Astrocyte of the hippocampus (primary cell): ENCODE data around the gene ASF1B.
"Not testable (repeated sequence)": the region's sequence is repeated elsewhere in the genome, so short reads cannot be mapped to it uniquely, and the experiment has no call there.

Source experiments
- DNase-seq: peaks from one replicate; pipeline ENCODE4 v3.0.0; 2011; ENCODE audit warnings: low read depth, low spot score

The ASF1B gene

GRCh38 chr19:14136509-14137281 is at the start of gene ASF1B:
TSS of gene ASF1B (minus strand) at chr19:14136589. CDS start at chr19:14136456, 133 bp downstream.
- peak; percentile 100 for DNase-seq

DNA sequence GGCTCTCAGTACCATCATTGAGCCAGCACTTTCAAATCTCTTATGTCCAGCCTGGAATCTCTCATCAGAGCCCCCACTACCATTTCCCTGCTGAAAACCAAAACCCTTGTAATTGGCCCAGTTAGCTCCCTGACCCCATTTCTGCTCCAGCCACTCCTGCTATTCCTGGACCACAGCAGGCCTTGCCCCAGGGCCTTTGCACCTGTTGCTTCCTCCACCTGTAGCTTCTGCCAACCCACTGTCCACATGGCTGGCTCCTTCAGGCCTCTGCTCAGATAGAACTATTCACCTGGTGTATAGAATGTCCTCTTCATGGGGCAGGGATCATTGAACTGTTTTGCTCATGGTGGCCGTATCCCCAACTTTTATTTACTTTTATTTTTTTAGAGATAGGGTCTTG is 49.3 kb upstream of the ASF1B start:
- not testable (repeated sequence) for DNase-seq

GRCh38 chr19:14185158-14185557 is 48.8 kb upstream of the ASF1B start:
- no peak for DNase-seq

DNA sequence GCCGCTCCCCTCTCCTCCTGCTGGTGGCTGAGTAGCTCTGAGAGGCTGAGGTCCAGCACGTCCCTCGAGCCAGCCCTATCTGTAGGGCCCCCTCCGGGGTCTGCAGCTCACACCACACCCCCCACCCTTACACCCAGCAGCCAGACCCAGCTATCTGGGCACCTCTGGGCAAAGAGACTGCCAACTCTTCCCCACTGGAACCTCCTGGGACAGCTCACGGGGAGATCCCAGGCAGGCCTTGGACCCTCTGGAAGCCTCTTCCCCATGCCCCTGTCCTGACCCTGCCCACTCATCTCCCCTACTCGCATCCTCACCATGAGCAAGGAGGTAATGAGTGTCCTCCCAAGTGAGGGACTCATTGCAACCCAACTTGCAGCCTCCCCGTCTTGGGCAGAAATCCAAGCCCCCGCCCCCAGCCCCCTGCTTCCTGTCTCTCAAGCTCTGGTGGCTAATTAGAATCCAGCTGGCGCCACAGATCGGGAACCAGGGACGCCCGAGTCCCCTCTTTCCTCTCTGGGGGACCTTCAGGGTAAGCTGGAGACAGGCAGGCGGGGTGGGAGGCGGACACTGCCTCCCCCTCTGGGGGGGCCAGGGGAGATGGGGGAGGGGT is 47.5 kb upstream of the ASF1B start:
- DNase-seq: no peak

DNA sequence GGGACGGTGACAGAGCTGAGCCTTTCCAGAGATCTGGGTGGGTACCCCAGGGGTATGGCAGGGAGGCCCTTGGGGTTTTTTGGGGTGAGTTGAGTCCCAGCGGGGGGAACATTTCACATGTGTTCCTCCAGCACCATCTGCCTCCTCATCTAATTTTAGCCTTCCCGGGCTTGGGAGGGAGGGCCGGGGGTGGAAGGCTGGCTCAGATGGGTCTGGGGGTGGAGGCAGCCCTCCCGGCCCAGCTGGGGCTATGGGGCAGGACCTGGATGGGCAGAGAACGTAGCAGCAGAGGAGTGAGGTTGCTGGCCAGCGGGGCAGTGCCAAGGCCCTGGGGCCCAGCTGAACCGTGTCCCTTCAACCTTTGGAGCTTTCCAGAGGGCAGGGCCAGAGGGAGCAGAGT is 46.1 kb upstream of the ASF1B start:
- no peak for DNase-seq

- DNase-seq: no peak
Measured at GRCh38 chr19:14181906-14182305, 45.5 kb upstream of the ASF1B start.

DNA sequence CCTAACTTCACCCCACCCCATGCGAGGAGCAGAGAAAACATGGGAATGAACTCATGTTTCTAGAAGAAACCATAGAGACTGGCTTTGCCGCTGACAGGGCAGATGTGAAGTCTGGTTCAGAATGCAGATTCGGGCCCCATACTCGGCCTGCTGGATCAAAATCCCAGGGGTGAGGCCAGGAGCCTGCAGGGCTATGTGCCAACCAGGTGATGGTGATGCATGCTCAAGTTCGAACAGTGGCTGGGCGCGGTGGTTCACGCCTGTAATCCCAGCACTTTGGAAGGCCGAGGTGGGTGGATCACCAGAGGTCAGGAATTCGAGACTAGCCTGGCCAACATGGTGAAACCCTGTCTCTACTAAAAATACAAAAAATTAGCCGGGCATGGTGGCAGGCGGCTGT is 44.8 kb upstream of the ASF1B start:
- not testable (repeated sequence) for DNase-seq

GRCh38 chr19:14177496-14178074 is 41.2 kb upstream of the ASF1B start:
- no peak for DNase-seq

DNA sequence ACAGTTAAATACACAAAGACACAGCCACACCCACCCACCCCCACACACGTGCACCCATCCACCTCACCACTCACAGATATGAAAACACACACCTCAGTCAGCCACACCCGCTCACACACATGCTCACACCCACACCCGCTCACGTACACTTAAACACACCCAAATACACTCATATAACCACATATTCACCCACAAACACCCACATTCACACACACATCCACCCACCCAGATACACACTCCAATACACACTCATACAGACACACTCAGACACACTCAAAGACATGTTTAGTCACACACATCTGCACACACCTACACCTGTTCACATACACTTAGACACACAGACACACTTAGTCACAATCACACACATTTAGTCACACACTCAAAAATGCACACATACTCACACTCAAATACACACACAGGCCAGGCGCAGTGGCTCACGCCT is 39.0 kb upstream of the ASF1B start:
- no peak for DNase-seq

GRCh38 chr19:14174883-14175282 is 38.5 kb upstream of the ASF1B start:
- DNase-seq: no peak

- no peak for DNase-seq
Measured at GRCh38 chr19:14168993-14169392, 32.6 kb upstream of the ASF1B start.

DNA sequence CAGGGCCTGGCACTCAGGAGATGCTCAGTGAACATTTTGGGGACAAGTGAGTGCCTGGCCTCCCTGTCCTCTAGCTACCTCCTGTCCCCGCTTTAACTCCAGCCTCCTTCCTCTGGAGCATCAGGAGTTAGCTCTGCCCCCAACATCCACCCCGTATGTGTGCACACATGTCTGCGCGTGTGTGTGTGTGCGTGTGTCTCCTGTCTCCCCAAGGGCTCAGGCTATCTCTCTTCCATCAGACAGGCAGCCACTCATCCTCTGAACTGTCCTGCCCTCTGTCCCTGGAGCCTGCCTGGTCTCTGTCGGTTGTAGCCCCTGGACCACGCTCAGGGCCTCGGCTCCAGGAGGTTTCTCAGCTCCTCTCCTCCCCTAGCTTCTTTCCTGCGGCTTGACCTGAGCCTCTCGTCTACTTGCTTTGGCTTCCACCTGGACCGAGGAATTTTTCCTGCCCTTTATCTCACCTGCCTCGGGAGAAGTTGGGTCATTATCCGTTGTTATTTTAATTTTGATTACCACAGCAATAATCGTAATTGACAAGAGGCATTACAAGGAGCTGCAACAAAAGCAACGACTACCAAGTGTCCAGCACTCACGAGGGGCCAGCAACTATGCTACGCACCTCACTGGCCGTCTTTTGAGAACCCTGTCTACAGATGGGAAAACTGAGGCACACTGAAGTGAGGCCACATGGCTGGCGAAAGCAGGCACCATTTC is 32.0 kb upstream of the ASF1B start:
- no peak for DNase-seq

- no peak for DNase-seq
Measured at GRCh38 chr19:14167576-14168138, 31.3 kb upstream of the ASF1B start.

- no peak for DNase-seq
Measured at GRCh38 chr19:14166999-14167575, 30.7 kb upstream of the ASF1B start.

- DNase-seq: no peak
Measured at GRCh38 chr19:14165990-14166830, 29.8 kb upstream of the ASF1B start.

GRCh38 chr19:14164724-14165493 is 28.5 kb upstream of the ASF1B start:
- no peak for DNase-seq

DNA sequence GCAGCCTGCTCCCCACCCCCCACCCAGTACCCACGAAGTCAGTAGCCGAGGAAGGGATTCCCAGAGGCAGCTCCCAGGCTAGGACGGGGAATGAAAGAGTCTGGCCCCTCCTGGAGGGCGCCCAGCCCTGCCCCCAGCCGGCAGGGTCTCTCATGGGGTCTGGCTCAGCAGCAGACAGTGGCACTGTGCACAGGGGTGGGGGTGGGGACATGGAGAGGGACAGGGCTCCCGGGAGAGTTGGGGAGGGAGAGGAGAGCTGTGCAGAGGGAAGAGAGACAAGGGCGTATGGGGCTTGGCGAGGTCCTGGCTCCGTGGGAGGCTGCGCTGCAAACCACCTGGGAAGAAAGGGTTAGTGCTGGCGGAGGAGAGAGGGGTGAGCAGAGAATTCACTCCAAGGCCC is 27.7 kb upstream of the ASF1B start:
- DNase-seq: no peak

GRCh38 chr19:14162871-14163297 is 26.5 kb upstream of the ASF1B start:
- no peak for DNase-seq

GRCh38 chr19:14161305-14161704 is 24.9 kb upstream of the ASF1B start:
- no peak for DNase-seq
